Globus pallidus (tissue), 1 donor: ENCODE measurements around the gene SWI5.
A peak's percentile ranks its signal among the peaks of the same experiment; 100 is the strongest.

ENCODE experiments used
- DNase-seq: peaks from one replicate; pipeline ENCODE4 v3.0.0-alpha.2; 2015; ENCODE audit warnings: low spot score

The SWI5 gene

GRCh38 chr9:128321343-128321742 lies 45.3 kb downstream of the SWI5 start:
- DNase-seq = no peak

GRCh38 chr9:128321879-128322403 lies 45.9 kb downstream of the SWI5 start:
- no peak for DNase-seq

DNA sequence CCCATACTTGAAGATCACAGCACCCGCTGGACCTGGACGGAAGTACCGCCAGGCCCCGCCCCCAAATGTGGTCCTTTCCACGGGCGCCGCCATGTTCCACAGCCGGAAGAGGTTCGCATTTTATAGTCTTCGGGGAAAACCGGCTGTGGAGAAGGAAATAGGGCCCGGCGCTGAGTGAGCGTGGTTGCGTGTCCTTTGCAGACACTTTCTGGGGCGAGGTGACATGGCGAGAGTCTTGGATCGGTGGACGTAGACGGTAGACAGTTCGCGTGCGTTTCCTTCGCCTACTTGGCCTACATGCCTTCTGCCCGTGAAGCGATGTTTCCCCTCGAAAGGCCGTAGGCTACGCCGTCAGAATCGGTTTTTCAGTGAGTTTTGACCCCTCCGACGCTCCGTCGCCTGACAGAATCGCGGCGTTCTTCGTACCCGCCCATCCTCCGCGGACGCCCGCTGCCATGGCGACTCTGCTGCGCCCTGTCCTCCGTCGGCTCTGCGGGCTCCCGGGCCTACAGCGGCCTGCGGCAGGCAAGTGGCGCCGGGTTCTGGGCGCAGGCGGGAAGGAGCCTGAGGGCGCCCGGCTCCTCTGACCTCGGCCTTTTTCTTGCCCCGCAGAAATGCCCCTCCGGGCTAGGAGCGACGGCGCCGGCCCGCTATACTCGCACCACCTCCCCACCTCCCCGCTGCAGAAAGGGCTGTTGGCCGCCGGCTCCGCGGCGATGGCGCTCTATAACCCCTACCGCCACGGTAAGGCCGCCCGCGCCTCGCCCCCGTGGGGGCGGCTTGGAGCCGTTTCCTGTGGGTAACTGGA lies 46.5 kb downstream of the SWI5 start, which contains the start of the genes COQ4 and TRUB2:
Gene COQ4, plus strand, starts transcription at position 436 of the 808 bp plus-strand sequence. Its CDS starts 20 bp downstream, at position 456.
Gene TRUB2, minus strand, starts transcription at position 44 of the 808 bp plus-strand sequence. Its CDS starts 39 bp downstream, at position 5.
- DNase-seq = peak; percentile 95

GRCh38 chr9:128323212-128323730 lies 47.2 kb downstream of the SWI5 start:
- no peak for DNase-seq

GRCh38 chr9:128323791-128324190 lies 47.7 kb downstream of the SWI5 start:
- no peak for DNase-seq

GRCh38 chr9:128324401-128324800 lies 48.3 kb downstream of the SWI5 start:
- DNase-seq = no peak

DNA sequence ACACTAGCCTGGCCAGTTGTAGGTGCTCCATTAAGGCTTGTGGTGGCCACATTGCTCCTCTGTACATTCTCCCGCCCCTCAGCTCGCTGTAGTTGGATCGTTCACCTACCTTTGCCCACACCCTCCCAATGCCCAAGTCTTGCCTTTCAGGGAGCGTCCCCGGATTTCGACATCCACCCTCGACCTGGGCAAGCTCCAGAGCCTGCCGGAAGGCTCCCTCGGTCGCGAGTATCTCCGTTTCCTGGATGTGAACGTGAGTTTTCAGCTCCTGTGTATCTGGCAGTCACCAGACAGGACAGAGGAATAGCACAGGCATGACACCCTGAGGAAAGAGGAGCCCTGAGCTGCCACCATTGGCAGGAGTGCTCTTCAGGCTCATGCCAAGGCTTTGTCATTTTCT lies 49.6 kb downstream of the SWI5 start:
- DNase-seq = no peak

- DNase-seq = no peak
These were observed 57.4 kb downstream of the SWI5 start for GRCh38 chr9:128333451-128333869.

- DNase-seq = no peak
These were observed 59.1 kb downstream of the SWI5 start for GRCh38 chr9:128335161-128335560.

- no peak for DNase-seq
These were observed 59.8 kb downstream of the SWI5 start for GRCh38 chr9:128335914-128336313.

- DNase-seq = no peak
These were observed 61.9 kb downstream of the SWI5 start for GRCh38 chr9:128337936-128338335.
